Measurements from ENCODE around the gene CLDN25.
"Not testable (repeated sequence)": the region's sequence is repeated elsewhere in the genome, so short reads cannot be mapped to it uniquely, and the experiment has no call there.

The CLDN25 gene

GRCh38 chr11:113779496-113779895 lies at the start of gene CLDN25:
CLDN25 (plus strand) TSS chr11:113779796; CDS start chr11:113779796, 0 bp downstream.
- no peak for DNase-seq

GRCh38 chr11:113730887-113731726 lies 48.5 kb upstream of the CLDN25 start:
- peak in 7 of 14 donors; percentile 10 to 54 (median 16) for DNase-seq

- no peak for DNase-seq
These were observed 47.5 kb upstream of the CLDN25 start for GRCh38 chr11:113732092-113732491.

DNA sequence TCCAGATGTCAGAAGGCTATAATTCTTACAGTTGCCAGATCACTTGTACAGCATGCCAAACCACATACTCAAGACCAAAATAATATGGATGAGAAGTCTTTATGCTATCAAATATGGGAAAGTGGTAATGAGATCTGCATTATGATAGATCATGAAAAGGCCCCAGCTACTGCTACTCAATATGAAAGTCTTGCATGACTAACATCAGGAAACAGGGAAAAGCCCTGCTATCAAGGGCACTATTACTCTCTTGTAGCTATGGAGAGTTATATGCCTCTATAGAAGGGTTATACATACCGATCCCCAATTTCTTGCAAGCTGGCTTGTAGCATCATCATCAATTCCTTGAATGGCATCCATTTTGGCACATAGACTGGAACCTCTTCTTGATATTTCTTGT lies 43.3 kb upstream of the CLDN25 start:
- DNase-seq, result no peak

- DNase-seq, result no peak
These were observed 26.7 kb upstream of the CLDN25 start for GRCh38 chr11:113752932-113753331.

GRCh38 chr11:113760241-113760640 lies 19.4 kb upstream of the CLDN25 start:
- no peak for DNase-seq

DNA sequence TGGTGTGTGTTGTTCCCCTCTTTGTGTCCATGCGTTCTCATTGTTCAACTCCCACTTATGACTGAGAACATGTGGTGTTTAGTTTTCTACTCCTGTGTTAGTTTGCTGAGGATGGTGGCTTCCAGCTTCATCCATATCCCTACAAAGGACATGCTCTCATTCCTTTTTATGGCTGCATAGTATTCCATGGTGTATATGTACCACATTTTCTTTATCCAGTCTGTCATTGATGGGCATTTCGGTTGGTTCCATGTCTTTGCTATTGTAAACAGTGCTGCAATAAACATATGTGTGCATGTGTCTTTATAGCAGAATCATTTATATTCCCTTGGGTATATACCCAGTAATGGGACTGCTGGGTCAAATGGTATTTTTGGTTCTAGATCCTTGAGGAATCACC lies 16.6 kb upstream of the CLDN25 start:
- not testable (repeated sequence) for DNase-seq

DNA sequence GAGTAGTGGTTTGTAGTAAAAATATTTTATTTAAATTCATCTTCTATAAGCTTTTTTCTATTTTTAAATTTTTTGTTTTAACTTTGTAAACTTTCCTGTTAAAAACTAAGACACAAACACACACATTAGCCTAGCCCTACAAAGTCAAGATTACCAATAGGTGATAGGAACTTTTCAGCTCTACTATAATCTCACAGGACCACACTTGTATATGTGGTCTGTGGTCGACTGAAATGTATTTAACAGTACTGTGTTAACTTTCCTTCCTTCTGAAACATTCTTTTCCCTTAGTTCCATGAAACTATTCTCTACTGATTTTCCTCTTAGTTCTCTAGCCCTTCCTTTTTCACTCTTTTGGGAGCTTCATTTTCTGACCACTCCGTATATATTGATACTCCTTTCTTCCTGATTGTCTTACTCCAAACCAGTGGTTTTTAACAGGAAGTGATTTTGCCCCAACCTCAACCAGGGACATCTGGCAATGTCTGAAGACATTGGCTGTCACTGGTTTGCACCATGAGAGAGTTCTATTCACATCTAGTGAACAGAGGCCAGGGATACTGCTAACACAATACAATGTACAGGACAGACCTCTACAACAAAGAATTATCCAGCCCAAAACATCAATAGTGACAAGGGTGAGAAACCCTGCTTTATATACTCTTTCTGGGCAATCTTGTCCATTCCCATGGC lies 14.9 kb upstream of the CLDN25 start:
- DNase-seq, result no peak

GRCh38 chr11:113771964-113772363 lies 7.6 kb upstream of the CLDN25 start:
- no peak for DNase-seq

- DNase-seq, result no peak
These were observed 6.5 kb upstream of the CLDN25 start for GRCh38 chr11:113773092-113773415.

DNA sequence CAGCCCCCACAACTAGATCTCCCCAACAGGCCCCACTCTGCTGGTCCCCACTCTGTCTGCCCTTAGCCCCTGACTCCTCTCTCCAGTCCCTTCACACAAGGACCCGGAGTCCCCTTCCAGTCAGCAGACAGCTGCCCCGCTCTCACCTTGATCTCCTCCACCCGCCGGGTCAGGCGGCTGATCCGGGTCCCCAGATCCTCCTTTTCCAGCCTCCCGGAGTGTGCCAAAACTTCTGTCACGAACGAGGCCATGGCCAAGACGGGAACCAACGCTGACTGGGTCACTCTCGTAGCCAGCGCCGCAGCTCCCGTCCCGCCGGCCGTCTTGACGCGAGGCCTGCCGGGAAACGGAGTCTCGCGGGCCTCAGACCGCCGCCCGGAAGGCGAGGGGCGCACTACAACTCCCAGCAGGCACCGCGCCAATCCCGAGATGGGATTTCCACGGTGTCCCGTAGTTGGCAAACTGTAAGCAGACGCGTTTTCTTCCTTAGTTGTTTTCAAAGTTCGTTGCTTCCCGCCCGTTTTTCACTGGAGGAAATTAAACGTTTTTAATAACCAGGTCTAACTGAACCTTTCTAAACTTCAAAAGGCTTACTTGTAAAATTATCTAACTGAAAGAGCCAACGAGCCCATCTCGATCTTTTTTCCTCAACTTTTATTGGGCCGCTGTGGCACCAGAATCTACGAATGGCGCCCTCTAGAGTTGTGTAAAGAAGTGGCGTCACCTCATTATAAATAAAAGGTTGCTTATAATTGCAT lies 6.0 kb upstream of the CLDN25 start, which contains the start of gene ZW10:
TSS of gene ZW10 (minus strand) at position 277 of the 758 bp plus-strand sequence. CDS start at position 251, 26 bp downstream.
- DNase-seq, result peak; percentile 74 to 97 (median 92)

- DNase-seq, result no peak
These were observed 5.5 kb upstream of the CLDN25 start for GRCh38 chr11:113774174-113774503.

- peak in 12 of 14 donors; percentile 17 to 87 (median 54) for DNase-seq
These were observed 1.3 kb upstream of the CLDN25 start for GRCh38 chr11:113778111-113778910.

DNA sequence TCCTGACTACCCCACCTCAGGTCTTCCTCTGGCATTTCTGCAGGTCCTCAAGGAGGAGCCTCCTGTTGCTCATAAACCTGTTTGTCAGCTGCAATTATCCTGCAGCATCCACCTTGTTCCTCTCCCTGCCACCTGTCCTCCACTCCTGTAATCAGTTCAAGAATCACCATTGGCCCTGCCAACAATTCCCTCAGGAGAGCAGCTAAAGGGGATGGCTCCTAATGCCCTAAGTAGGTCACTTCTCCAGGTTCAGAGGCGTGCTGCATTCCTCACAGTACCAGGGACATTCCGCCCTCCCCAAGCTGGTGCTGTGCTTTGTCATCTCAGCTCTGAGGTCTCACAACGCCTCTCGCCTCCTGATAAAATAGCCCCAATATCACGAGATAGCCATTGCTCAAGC lies 2.1 kb downstream of the CLDN25 start:
- peak in 2 of 14 donors; percentile 3 to 82 for DNase-seq

GRCh38 chr11:113782134-113782533 lies 2.5 kb downstream of the CLDN25 start:
- DNase-seq, result no peak

DNA sequence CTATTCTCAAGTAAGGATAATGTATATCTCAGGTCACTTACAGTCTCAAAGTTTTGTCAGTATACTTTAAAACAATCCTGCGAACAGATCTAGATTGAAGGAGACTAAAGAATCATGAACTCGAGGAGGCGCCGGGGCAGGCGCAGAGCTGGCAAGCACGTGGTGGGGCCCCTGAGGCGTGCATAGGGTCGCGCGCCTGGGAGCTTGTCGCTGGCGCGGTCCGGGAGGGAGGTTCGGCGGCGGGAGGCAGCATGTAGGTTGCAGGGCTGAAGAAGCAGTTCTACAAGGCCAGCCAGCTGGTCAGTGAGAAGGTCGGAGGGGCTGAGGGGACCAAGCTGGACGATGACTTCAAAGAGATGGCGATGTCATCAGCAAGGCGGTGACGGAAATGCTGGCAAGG lies 9.4 kb downstream of the CLDN25 start:
- not testable (repeated sequence) for DNase-seq

- DNase-seq, result no peak
These were observed 10.2 kb downstream of the CLDN25 start for GRCh38 chr11:113789675-113790320.

DNA sequence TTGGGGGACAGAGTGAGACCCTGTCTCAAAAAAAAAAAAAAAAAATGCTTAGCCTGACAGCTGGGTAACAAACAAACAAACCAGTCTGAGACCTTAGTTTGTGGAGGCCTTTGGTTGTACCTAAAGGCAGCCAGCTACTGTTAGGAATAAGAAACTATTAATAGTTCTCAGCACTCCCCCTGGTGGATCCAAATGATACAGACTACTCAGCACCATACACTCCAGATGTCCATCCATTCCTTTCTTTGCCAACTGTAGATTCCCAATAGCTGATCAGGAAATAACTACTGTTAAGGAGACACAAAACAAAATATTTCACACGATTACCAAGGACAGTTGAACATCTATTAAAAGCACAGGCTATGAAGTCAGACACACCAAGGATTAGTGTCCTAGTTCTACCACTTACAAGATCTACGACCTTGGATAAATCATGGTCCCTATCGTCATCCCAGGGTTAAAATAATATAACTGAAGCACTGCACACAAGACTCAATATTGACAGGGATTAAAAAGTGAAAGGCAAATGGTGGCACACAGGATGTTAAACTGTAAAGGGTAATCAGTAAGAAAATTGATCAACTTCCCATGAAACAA lies 17.2 kb downstream of the CLDN25 start:
- peak in 2 of 14 donors; percentile 20 to 21 for DNase-seq

- no peak for DNase-seq
These were observed 23.0 kb downstream of the CLDN25 start for GRCh38 chr11:113802621-113803020.

- DNase-seq, result no peak
These were observed 26.0 kb downstream of the CLDN25 start for GRCh38 chr11:113805640-113806039.

DNA sequence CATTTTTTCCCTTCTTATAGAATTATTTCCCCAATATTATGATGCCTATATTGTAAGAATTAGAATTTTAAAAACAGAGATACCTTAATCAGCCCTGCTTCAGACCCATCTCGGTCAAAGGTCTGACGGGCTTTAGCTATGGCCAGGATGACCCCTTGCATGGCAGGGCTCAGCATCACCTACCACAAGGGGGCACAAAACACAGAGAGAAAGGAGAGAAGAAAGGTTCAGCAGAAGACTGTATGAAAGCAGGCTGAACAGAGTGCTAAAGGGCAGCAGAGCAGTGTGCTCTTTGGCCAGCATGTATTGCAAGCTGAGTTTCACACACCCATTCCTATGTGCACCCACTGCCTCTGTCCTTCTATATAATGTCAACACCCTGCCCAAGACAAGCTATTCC lies 26.8 kb downstream of the CLDN25 start:
- no peak for DNase-seq

Data from C1 segment of cervical spinal cord (tissue), 14 donors.